Lower lobe of right lung (tissue), 2 donors: Measurements from ENCODE around the gene SLC25A21. TPM values are rescaled to one million over a fixed set of nuclear protein-coding genes. Genes with fewer than 3 reads are reported as not detected.
A peak's percentile ranks its signal among the peaks of the same experiment; 100 is the strongest.
"Not testable (repeated sequence)": the region's sequence is repeated elsewhere in the genome, so short reads cannot be mapped to it uniquely, and the experiment has no call there.

Source experiments
- ATAC-seq, 2 donors: fragments of 200-7000 bp; cut with Tn5 transposase; one replicate each; pipeline ENCODE4 v1.9.1; 2020 to 2022; ENCODE audit warnings: mild to moderate bottlenecking in 2 of 2, moderate library complexity in 2 of 2
- DNase-seq: peaks from one replicate; pipeline ENCODE4 v3.0.0-alpha.2; 2020
- H3K27ac ChIP-seq: fragments of 200-600 bp; one replicate; pipeline ENCODE4 v1.8.0; 2022
- H3K27me3 ChIP-seq: fragments of 200-600 bp; one replicate; pipeline ENCODE4 v1.8.0; 2022; ENCODE audit warnings: low read depth
- H3K36me3 ChIP-seq: fragments of 200-600 bp; one replicate; pipeline ENCODE4 v1.8.0; 2022; ENCODE audit warnings: mild to moderate bottlenecking
- H3K4me1 ChIP-seq: fragments of 200-600 bp; one replicate; pipeline ENCODE4 v1.8.0; 2022
- H3K4me3 ChIP-seq: fragments of 200-600 bp; one replicate; pipeline ENCODE4 v1.8.0; 2022; ENCODE audit warnings: mild to moderate bottlenecking
- H3K9me3 ChIP-seq: fragments of 200-600 bp; one replicate; pipeline ENCODE4 v1.8.0; 2022
- intact Hi-C: fragments of 100-400 bp; cut with DNase I; formaldehyde crosslinking; loops from one replicate; pipeline ENCODE4 v1.11.0; 2022
- total RNA-seq: library from RNA; stranded (reverse); fragmentation: NEBNext Ultra II Directional; extraction: Animal tissue kit (Norgen Biotek cat#: 25700); gene quantifications from one replicate; pipeline ENCODE4 v1.2.1, GENCODE V29; 2021
- TF ChIP-seq, protein P1 (sequence below): fragments of 200-600 bp; IDR thresholded peaks from one replicate; pipeline ENCODE4 v1.8.0; 2022; ENCODE audit warnings: antibody characterized with exemption, mild to moderate bottlenecking
- donor health status: DM: no; HTN: yes; CAD: no; lungs with severe emphysema.

SLC25A21 gene
- total RNA-seq, 1 donor from 2014 or later = 0.38 TPM

DNA sequence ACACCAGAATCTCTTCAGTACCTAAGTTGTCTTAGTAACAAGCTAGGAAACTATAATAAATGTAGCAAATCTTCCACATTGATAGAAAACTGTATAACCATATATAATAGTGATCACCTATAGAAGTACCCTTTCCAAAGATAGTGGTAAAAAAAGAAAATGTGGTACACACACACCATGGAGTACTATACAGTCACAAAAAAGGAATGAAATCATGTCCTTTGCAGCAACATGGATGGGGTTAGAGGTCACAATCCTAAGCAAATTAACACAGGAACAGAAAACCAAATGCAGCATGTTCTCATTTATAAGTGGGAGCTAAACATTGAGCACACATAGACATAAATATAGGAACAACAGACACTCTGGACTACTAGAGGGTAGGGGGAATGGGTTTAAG is 90.5 kb downstream of the SLC25A21 start:
- no peaks in the 10 kb centered on the region for H3K9me3 ChIP-seq
- H3K27ac ChIP-seq = no peak overlapping the region
- intact Hi-C loops = no loop called here
- no peaks in the 10 kb centered on the region for H3K36me3 ChIP-seq
- TF ChIP-seq, protein P1, sequence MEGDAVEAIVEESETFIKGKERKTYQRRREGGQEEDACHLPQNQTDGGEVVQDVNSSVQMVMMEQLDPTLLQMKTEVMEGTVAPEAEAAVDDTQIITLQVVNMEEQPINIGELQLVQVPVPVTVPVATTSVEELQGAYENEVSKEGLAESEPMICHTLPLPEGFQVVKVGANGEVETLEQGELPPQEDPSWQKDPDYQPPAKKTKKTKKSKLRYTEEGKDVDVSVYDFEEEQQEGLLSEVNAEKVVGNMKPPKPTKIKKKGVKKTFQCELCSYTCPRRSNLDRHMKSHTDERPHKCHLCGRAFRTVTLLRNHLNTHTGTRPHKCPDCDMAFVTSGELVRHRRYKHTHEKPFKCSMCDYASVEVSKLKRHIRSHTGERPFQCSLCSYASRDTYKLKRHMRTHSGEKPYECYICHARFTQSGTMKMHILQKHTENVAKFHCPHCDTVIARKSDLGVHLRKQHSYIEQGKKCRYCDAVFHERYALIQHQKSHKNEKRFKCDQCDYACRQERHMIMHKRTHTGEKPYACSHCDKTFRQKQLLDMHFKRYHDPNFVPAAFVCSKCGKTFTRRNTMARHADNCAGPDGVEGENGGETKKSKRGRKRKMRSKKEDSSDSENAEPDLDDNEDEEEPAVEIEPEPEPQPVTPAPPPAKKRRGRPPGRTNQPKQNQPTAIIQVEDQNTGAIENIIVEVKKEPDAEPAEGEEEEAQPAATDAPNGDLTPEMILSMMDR = no peak
- no peak overlapping the region for H3K4me3 ChIP-seq
- no peaks in the 10 kb centered on the region for H3K27me3 ChIP-seq
- DNase-seq (no peak), ATAC-seq (no peak)
- H3K4me1 ChIP-seq = no peaks in the 10 kb centered on the region

DNA sequence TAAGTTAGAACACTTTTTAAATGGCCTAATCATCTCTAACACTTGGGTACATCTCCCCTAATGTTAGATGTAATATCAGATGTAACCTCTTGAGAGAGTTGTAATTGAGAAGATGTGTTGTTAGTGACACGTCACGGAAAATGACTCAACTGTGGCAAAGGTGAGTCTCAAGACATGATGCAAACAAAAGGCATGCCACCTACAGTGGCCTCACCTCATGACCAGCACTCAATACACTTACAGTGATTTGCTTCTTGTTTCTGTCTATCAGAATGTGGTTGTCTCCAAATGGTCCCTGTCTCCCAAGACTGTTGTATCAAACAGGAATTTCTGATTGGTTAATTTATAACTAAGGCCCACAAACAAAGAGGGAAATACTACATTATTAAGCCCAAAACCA is 91.2 kb downstream of the SLC25A21 start:
- TF ChIP-seq, protein P1 = no peak
- no peak for ATAC-seq
- intact Hi-C loops = no loop called here
- H3K4me3 ChIP-seq = no peak overlapping the region
- no peaks in the 10 kb centered on the region for H3K27me3 ChIP-seq
- no peaks in the 10 kb centered on the region for H3K4me1 ChIP-seq
- no peaks in the 10 kb centered on the region for H3K9me3 ChIP-seq
- no peak for DNase-seq
- H3K27ac ChIP-seq = no peak overlapping the region
- no peaks in the 10 kb centered on the region for H3K36me3 ChIP-seq

DNA sequence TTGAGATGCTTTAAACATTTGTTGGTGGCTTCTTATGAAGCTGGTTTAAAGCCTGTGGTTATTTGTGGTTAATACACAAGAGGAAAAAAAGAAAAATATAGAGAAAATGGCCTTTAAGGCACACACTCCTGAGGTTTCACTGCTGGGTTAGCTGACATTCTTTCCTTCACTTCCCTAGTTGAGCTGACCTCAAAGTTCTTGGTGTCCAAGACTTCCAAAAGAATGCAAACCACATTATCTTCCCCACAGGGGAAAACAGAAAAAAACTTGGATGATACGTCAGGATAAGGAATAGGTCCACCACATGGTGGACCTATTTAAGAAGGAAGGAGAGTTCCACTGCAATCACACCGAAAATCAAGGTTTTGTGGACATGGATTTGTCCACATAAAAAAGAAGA is 94.3 kb downstream of the SLC25A21 start:
- ATAC-seq (no peak), DNase-seq (no peak)
- no peak overlapping the region for H3K4me3 ChIP-seq
- no peaks in the 10 kb centered on the region for H3K4me1 ChIP-seq
- TF ChIP-seq, protein P1 = no peak
- intact Hi-C loops = no loop called here
- no peaks in the 10 kb centered on the region for H3K36me3 ChIP-seq
- H3K27me3 ChIP-seq = no peaks in the 10 kb centered on the region
- H3K27ac ChIP-seq = no peak overlapping the region
- no peaks in the 10 kb centered on the region for H3K9me3 ChIP-seq

DNA sequence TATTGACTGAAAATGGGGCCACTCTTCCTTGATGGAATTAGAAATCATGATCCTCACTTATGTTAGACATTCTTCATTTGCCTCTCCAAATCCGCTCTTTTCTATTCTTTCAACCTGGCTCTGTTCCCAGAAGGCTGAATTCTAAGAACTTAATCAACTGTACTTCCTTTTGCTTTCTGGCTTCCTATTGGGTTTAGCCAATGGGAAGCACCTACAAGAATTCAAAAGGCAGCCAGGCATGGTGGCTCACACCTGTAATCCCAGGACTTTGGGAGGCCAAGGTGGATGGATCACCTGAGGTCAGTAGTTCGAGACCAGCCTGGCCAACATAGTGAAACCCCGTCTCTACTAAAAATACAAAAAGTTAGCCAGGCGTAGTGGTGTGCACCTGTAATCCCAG is 98.1 kb downstream of the SLC25A21 start:
- H3K27me3 ChIP-seq, DNase-seq, H3K9me3 ChIP-seq, H3K4me1 ChIP-seq, ATAC-seq, intact Hi-C loops, H3K4me3 ChIP-seq, H3K27ac ChIP-seq, H3K36me3 ChIP-seq: not testable (repeated sequence)

DNA sequence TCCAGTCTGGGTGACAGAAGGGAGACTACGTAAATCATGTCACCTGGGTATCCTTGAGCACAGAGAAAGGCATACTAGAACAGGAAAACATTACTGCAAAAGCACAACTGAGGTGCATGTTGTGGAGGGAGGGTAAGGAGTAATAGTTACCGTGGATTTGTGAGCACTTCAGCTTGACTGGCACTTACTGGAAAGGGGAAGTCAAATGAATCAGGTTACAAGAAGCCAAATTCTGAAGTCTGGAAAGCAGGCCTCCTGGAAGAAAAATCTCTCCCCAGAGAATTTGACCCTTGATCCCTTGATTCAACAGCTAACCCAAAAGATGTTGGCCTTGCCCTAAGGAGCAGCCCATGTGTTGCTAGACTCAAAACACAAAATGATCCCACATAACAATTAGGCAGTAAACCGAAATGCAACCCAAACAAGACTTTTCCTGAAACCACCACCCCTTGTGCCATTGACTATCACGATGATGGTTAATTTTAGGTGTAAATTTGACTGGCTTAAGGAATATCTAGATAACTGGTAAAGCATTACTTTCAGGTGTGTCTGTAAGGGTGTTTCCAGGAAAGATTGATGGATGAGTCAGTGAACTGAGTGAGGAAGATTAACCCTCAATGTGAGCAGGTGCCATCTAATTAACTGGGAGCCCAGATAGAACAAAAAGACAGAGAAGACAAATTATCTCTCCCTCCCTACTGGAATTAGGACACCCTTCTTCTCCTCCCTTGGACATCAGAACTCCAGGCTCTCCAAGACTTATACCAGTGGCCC is 108.8 kb downstream of the SLC25A21 start:
- Histone ChIP-seq H3K9me3 (no peaks in the 10 kb centered on the region), H3K27ac (no peak overlapping the region), H3K4me1 (no peaks in the 10 kb centered on the region), H3K36me3 (no peaks in the 10 kb centered on the region), H3K27me3 (no peaks in the 10 kb centered on the region), H3K4me3 (no peak overlapping the region)
- intact Hi-C loops = no loop called here
- no peak for DNase-seq
- no peak for ATAC-seq
- TF ChIP-seq, protein P1 = no peak

DNA sequence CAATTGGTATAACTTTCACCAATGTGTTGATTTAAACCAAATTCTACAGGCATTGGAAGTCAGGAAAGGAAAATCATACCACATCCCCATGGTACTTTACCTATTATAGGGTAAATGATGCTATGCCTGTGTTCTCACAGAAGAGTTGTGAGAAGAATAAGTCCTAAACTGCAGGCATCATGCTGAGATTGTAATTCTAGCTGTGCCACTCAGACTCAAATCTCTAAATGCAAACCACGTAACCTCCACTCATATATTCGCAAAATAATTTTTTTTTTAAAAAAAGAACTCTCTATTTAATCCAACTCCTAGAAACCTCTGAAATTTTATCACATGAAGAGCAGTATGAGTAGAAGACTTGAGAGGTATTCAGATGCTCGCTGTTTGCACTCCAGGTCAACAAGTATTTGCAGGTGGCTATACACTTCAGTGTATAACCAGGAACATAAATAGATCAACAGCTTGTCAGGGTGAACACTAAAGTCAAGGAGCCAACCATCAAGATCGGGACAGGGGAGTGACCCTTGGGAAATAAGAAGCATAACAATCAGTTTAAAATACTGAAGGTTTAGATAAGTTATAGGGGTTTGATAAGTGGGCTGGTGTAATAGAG is 110.1 kb downstream of the SLC25A21 start:
- intact Hi-C loops = no loop called here
- TF ChIP-seq, protein P1 = no peak
- no peak overlapping the region for H3K4me3 ChIP-seq
- H3K27me3 ChIP-seq = no peaks in the 10 kb centered on the region
- DNase-seq = no peak
- peak; percentile 68 to 76 for ATAC-seq
- no peaks in the 10 kb centered on the region for H3K4me1 ChIP-seq
- no peak overlapping the region for H3K27ac ChIP-seq
- no peaks in the 10 kb centered on the region for H3K36me3 ChIP-seq
- no peaks in the 10 kb centered on the region for H3K9me3 ChIP-seq
